Gastrocnemius medialis (tissue), 4 donors: Measurements from ENCODE around the gene OR11G2. TPM values are rescaled to one million over a fixed set of nuclear protein-coding genes. Genes with fewer than 3 reads are reported as not detected.
"Not testable (repeated sequence)": the region's sequence is repeated elsewhere in the genome, so short reads cannot be mapped to it uniquely, and the experiment has no call there.

Source experiments
- ATAC-seq, 2 donors: fragments of 150-250 bp; one replicate each; pipeline ENCODE4 v1.9.1; 2016
- DNase-seq, 2 donors: peaks; one replicate each; pipeline ENCODE4 v3.0.0-alpha.2; 2019
- H3K27ac ChIP-seq, 4 donors: fragments of 200-600 bp; sonication (generic); 1 replicate in 1 of 4; 2 replicates in 3 of 4; pipeline ENCODE4 v1.5.1; 2016 to 2018; ENCODE audit warnings: mild to moderate bottlenecking in 2 of 4, moderate library complexity in 1 of 4
- H3K27me3 ChIP-seq, 3 donors: fragments of 200-600 bp; sonication (generic) in 2 of 3; 1 replicate in 1 of 3; 2 replicates in 2 of 3; pipeline versions ENCODE4 v1.5.1 to v1.6.0; 2016 to 2019; ENCODE audit warnings: mild to moderate bottlenecking in 1 of 3, moderate library complexity in 1 of 3
- H3K36me3 ChIP-seq, 2 donors: fragments of 200-600 bp; sonication (generic) in 1 of 2; one replicate each; pipeline ENCODE4 v1.5.1; 2017 to 2018
- H3K4me1 ChIP-seq, 2 donors: fragments of 200-600 bp; sonication (generic) in 1 of 2; one replicate each; pipeline ENCODE4 v1.5.1; 2016 to 2017; ENCODE audit warnings: mild to moderate bottlenecking in 2 of 2
- H3K4me3 ChIP-seq, 4 donors: fragments of 200-600 bp; sonication (generic) in 3 of 4; 1 replicate in 1 of 4; 2 replicates in 3 of 4; pipeline ENCODE4 v1.5.1; 2016 to 2019; ENCODE audit warnings: mild to moderate bottlenecking in 2 of 4
- H3K9me3 ChIP-seq, 3 donors: fragments of 200-600 bp; sonication (generic) in 2 of 3; 1 replicate in 1 of 3; 2 replicates in 2 of 3; pipeline ENCODE4 v1.5.1; 2016 to 2019
- POLR2A ChIP-seq, 2 donors: fragments of 450-650 bp; IDR thresholded peaks; one replicate each; pipeline ENCODE4 v1.6.1; 2017; ENCODE audit warnings: antibody characterized with exemption in 2 of 2, mild to moderate bottlenecking in 2 of 2, moderate library complexity in 2 of 2
- in situ Hi-C, 4 donors: fragments of 200-750 bp; cut with MboI; loops; one replicate each; pipeline versions ENCODE4 v1.15.0 to v1.8.0; 2017; ENCODE audit warnings: low sequenced_read_pairs in 4 of 4
- intact Hi-C: fragments of 100-400 bp; cut with DNase I; formaldehyde crosslinking; loops from one replicate; pipeline ENCODE4 v1.15.1; 2023; ENCODE audit warnings: low total_unique reads
- total RNA-seq, 4 donors: library from RNA; depleted of rRNA; stranded (reverse); fragments of >200 nt; gene quantifications; one replicate each; pipeline versions ENCODE4 v1.1.0 to v1.2.3, GENCODE V29; 2016
- TF ChIP-seq, protein P1 (sequence below), 5 experiments: fragments of 450-650 bp in 3 of 5; fragments of 200-600 bp in 2 of 5; sonication (generic) in 2 of 5; IDR thresholded peaks in 4 of 5; conservative IDR thresholded peaks in 1 of 5; 1 replicate in 4 of 5; 2 replicates in 1 of 5; pipeline ENCODE4 v1.5.1; 2016 to 2019; ENCODE audit warnings: antibody characterized with exemption in 5 of 5, mild to moderate bottlenecking in 3 of 5, moderate library complexity in 3 of 5

Gene OR11G2
- total RNA-seq, 4 donors from 2014 or later = not detected

DNA sequence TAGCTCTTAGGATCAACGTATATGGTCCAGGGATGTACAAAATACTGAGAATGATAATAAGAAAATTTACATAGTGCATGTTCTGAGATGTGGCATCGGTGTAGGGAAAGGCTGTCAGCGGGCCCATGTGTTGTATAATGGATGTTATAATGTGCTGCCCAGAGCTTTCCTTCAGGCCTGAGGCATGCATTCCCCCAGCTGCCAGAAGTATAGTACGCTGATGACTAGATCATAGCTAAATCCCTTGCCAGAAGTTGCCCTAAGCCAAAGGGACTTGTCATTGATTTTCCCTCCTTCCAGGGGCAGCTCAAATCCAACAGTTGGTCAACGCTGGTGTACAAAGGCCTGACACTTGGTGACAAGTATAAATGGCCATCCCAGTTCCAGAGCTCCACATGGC, 6.5 kb upstream of the OR11G2 start:
- no peaks in the 10 kb centered on the region for H3K4me1 ChIP-seq
- TF ChIP-seq, protein P1, sequence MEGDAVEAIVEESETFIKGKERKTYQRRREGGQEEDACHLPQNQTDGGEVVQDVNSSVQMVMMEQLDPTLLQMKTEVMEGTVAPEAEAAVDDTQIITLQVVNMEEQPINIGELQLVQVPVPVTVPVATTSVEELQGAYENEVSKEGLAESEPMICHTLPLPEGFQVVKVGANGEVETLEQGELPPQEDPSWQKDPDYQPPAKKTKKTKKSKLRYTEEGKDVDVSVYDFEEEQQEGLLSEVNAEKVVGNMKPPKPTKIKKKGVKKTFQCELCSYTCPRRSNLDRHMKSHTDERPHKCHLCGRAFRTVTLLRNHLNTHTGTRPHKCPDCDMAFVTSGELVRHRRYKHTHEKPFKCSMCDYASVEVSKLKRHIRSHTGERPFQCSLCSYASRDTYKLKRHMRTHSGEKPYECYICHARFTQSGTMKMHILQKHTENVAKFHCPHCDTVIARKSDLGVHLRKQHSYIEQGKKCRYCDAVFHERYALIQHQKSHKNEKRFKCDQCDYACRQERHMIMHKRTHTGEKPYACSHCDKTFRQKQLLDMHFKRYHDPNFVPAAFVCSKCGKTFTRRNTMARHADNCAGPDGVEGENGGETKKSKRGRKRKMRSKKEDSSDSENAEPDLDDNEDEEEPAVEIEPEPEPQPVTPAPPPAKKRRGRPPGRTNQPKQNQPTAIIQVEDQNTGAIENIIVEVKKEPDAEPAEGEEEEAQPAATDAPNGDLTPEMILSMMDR (IDR thresholded peaks at IDR 0.05 in 4 of 5, conservative IDR thresholded peaks at IDR 0.05 in 1 of 5) = no peak
- H3K27me3 ChIP-seq = no peaks in the 10 kb centered on the region

DNA sequence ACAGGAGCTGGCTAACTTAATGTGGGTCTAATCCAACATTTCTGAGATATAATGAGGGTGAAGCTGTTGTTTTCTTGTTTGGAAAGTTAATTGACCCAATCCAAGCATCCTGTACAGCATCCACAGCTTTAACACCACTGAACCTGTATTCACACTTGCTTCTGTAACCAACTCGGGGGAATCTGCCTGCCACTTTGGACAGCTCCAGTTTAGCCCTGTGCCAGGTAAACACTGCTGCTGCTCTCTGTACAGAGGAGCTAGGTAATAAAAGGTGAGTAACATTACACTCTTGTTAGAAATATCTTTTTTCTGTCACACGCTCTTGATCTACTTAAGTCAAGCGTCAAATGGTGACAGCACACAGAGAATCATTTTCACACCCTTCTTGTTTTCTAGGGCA, 700 bp downstream of the OR11G2 start:
- in situ Hi-C loops = no loop called here

More for the DNA sequence above, 6.5 kb upstream of the OR11G2 start:
- in situ Hi-C loops = no loop called here
- ATAC-seq = no peak
- intact Hi-C loops = no loop called here
- no peaks in the 10 kb centered on the region for H3K9me3 ChIP-seq
- H3K4me3 ChIP-seq = no peak overlapping the region
- DNase-seq = no peak
- H3K27ac ChIP-seq = no peak overlapping the region
- no peaks in the 10 kb centered on the region for H3K36me3 ChIP-seq

GRCh38 chr14:20194101-20194500, 3.4 kb downstream of the OR11G2 start:
- H3K36me3 ChIP-seq = no peaks in the 10 kb centered on the region
- no peak overlapping the region for H3K27ac ChIP-seq
- no peak for DNase-seq
- TF ChIP-seq, protein P1 (IDR thresholded peaks at IDR 0.05 in 4 of 5, conservative IDR thresholded peaks at IDR 0.05 in 1 of 5) = no peak
- TF ChIP-seq POLR2A (IDR thresholded peaks at IDR 0.05) = no peak
- no peak for ATAC-seq
- H3K4me1 ChIP-seq = no peaks in the 10 kb centered on the region
- intact Hi-C loops = no loop called here
- no peak overlapping the region for H3K4me3 ChIP-seq
- in situ Hi-C loops = no loop called here
- no peaks in the 10 kb centered on the region for H3K27me3 ChIP-seq
- H3K9me3 ChIP-seq = no peaks in the 10 kb centered on the region

More for the DNA sequence above, 700 bp downstream of the OR11G2 start:
- Histone ChIP-seq H3K27ac (no peak overlapping the region), H3K36me3 (no peaks in the 10 kb centered on the region), H3K4me3 (no peak overlapping the region), H3K27me3 (no peaks in the 10 kb centered on the region), H3K4me1 (no peaks in the 10 kb centered on the region), H3K9me3 (no peaks in the 10 kb centered on the region)
- no peak for TF ChIP-seq POLR2A (IDR thresholded peaks at IDR 0.05)
- TF ChIP-seq, protein P1 (IDR thresholded peaks at IDR 0.05 in 4 of 5, conservative IDR thresholded peaks at IDR 0.05 in 1 of 5) = no peak
- intact Hi-C loops = no loop called here
- ATAC-seq = no peak
- no peak for DNase-seq

DNA sequence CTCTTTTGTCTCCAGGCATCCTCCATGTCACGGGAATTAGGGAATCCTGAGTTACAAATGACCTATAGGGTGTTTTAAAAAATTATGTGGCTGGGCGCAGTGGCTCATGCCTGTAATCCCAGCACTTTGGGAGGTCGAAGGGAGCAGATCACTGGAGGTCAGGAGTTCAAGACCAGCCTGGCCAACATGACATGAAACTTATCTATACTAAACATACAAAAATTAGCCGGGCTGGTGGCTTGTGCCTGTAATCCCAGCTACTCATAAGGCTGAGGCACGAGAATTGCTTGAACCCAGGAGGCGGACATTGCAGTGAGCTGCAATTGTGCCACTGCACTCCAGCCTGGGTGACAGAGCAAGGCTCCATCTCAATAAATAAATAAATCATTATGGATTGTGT, 4.5 kb downstream of the OR11G2 start:
- DNase-seq, H3K4me1 ChIP-seq, H3K36me3 ChIP-seq, H3K27ac ChIP-seq, in situ Hi-C loops, intact Hi-C loops, H3K9me3 ChIP-seq, H3K27me3 ChIP-seq, H3K4me3 ChIP-seq, ATAC-seq: not testable (repeated sequence)

DNA sequence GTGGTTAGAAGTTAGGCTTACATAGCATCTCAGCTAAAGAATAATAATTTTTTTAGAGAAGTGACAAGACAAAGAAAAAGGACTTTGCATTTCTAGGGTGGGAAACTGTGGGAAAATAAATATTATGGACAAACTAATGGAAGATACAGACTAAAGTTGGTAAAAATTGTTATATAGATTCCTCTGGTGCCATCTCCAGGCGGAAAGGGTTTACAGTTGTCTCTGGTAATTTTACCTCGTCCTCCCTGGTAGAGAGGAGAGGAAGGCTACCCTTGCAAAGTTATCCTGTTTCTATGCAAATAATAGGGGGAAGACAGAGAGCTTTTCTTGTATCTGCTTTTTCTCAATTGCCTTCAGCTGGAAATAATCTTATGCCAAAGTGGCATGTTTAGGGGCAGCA, 5.2 kb downstream of the OR11G2 start:
- H3K4me3 ChIP-seq = no peak overlapping the region
- no peak for DNase-seq
- in situ Hi-C loops (no loop called here), intact Hi-C loops (no loop called here)
- TF ChIP-seq, protein P1 (IDR thresholded peaks at IDR 0.05 in 4 of 5, conservative IDR thresholded peaks at IDR 0.05 in 1 of 5) = no peak
- TF ChIP-seq POLR2A (IDR thresholded peaks at IDR 0.05) = no peak
- ATAC-seq = no peak
- H3K27me3 ChIP-seq = no peaks in the 10 kb centered on the region
- no peaks in the 10 kb centered on the region for H3K4me1 ChIP-seq
- no peaks in the 10 kb centered on the region for H3K36me3 ChIP-seq
- no peaks in the 10 kb centered on the region for H3K9me3 ChIP-seq
- H3K27ac ChIP-seq = no peak overlapping the region
